GM19467 (cell line): ENCODE data around the gene SLC35G6.
"Not testable (repeated sequence)": the region's sequence is repeated elsewhere in the genome, so short reads cannot be mapped to it uniquely, and the experiment has no call there.

ENCODE experiments used
- ATAC-seq: cut with Tn5 transposase; IDR thresholded peaks from one replicate; pipeline ENCODE4 v1.9.1; 2021; ENCODE audit warnings: mild to moderate bottlenecking, moderate library complexity; ENCODE audit not compliant: unreplicated experiment

SLC35G6 gene

DNA sequence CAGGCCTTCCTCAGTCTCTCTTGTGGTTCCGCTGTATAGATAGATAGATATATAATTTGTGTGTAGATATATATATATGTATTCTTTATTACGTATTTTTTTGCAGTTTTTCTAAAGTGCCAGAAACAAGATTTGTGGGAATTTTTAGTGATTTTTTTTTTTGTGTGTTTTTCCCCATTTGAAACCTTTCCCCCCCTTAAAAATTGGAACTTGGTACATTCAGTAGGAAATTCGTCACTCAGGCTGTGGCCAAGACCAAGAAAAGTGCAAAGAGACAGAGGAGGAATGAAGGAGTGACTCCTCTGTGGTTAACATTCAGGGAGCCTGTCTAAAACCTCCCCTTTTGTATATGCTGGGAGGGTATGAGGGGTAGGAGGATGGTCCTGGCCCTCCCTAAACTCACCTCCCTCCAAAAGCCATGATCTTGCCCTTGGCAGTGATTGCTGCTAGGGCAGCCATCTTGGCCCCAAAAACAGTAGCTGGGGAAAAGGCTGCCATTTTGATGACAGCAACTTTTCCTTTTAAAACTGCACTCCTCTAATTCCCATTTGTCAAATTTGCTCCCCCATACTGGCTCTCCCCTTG, 21.2 kb upstream of the SLC35G6 start:
- no peak for ATAC-seq

DNA sequence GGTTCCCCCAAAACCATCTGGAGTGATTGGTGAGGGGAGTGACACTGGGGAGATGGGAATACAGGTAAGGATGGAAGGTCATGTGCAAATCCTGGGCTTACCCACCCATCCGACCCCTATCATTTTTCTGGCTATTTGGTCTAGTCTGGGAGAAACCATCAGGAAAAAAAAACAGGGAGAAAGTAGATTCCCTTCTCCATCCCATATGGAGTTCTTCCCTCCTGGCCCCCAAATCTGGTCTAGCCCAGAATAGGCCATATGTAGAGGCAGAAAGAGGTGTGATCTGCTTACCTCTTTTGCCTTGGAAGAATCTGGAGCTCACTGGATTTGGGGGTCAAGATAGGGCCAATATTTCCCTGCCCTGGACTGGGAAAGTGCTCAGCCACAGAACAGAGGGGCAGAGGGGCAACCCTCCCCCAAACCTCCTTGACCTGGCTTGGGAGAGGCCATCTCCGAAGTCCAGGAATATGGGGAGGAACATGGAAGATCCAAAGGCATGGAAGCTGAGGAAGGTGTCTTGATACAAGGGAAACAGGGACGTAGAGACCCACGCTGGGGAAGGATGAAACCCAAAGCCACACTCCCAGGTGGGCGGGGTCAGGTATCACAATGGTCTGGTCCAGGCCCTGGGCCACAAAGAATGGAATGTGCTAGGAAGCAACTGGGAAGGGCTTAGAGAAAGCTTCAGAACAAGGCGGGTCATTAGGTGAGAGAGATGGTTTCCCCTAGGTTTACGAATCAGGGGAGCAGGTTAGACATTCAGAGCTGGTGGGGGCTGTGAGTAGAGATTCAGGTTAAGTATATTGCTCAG, 20.2 kb upstream of the SLC35G6 start:
- no peak for ATAC-seq

DNA sequence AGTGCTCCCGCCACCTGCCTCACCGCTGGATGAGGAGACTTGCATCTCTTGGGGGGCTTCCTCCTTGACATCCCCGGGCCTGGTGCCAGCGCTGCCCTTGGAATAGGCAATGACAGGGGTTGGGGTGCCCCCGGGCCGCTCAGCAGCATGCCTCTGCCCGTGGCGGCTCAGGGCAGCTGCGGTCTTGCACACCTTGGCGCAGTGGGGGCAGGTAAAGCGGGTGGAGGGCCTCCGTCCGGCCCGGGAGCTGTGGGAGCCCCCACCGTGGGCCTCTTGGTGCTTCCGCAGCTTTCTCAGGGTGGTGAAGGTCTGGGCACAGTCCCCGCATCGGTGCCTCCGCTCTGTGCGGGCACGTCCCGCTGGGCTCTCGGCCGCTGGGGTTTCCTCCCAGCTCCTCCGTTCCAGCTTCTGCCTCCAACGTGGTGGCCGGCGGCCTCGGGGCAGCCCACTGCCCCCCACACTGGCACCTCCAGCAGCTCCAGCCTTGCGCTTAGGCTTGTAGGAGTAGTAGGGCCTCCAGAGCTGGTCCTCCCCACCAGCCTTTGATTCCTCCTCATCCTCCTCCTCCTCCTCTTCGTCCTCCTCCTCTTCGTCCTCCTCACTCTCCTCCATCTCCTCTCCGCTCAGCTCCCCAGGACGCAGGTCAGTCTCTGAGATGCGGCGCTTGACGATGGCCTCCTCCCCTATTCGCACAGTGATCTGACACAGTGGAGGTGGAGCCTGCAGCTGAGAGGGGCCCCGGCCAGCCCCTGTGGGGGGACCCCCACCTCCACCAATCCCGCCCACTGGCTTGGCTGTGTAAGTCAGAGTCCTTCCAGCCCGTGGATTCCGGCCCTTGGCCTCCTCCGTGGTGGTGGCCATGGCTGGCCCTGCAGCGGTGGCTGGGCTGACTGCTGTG, 18.5 kb upstream of the SLC35G6 start:
- no peak for ATAC-seq

- no peak for ATAC-seq
Measured at GRCh38 chr17:7463372-7463846, 17.8 kb upstream of the SLC35G6 start.

DNA sequence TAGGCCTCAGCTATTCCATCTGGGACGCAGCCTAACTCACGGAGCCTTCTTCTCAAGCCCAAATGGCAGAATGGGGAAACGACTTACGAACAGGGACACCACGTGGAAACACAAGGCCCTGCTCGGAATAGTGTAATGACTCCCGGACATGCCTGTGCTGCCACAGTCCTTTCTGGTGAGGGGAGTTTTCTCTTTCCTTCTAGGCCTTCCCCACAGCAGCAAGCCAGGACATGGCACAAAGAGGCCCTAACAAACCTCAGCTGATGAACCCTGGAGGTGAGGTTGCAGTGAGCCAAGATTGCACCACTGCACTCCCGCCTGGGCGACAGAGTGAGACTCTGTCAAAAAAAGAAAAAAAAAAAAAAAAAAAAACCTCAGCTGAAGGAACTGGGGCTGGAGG, 17.2 kb upstream of the SLC35G6 start:
- no peak for ATAC-seq

- no peak for ATAC-seq
Measured at GRCh38 chr17:7465597-7466275, 15.5 kb upstream of the SLC35G6 start.

DNA sequence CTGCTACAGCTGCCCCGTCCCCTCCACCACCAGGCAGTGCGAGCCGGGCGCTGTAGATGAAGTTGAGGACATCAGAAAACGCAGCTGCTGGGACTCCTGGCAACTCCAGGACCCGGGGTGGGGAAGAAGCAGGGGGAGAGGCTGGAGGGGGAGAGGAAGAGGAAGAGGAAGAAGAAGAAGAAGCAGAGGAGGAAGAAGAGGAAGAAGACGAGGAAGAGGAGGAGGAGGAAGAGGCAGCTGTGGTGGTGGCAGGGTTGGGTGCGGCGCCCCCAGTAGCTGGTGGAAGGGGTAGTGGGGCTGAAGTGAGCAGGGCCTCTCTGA, 15.0 kb upstream of the SLC35G6 start:
- no peak for ATAC-seq

DNA sequence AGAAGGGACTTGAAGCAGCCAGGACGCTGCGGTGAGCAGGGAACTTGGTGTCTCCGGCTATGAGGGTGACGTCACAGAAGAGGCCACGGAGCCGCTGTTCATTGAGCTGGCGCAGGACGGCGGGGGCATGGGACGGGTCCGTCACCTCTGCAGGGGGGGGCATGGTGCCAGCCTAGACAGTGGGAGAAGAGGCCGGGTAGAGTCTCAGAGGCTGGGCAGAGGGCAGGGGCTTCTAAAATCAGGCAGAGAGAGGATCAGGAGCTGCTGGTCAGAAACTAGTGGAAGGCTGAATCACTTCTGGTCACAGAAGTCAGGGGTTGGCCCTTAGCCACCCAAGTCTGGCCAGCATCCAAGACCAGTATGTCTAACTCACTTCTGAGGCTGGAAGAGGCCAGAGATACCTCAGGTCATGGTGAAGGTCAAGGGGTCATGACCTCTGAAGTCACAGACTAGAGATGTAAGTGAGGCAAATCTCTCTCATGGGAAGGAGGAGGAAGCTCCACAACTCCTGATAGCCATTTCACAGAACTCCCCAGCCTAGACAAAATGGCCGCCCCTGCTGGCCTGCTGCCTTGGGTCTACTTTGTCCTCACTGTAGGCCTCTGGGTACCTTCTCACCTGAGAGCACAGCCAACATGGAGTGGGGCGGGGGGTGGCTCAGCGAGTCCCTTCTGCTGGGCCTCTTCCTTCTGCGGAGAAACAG, 14.5 kb upstream of the SLC35G6 start:
- ATAC-seq = no peak

GRCh38 chr17:7467498-7467897, 13.7 kb upstream of the SLC35G6 start:
- ATAC-seq = no peak

DNA sequence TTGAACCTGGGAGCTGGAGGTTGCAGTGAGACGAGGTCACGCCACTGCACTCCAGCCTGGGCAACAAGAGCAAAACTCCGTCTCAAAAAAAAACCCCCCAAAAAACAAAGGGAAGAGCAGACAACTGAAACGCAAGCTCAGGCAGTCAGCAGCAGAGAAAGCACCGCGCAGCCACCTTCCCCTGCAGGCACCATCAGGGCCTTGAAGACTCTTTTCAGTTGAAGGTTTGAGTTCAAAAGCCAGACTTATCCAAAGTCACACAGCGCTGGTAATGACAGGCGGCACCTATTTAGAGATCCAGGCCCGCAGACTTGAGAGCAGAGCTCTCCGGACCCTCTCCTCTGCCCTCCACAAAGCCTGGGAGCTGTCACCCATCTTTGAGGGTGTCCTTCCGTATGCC, 13.0 kb upstream of the SLC35G6 start:
- ATAC-seq = no peak

DNA sequence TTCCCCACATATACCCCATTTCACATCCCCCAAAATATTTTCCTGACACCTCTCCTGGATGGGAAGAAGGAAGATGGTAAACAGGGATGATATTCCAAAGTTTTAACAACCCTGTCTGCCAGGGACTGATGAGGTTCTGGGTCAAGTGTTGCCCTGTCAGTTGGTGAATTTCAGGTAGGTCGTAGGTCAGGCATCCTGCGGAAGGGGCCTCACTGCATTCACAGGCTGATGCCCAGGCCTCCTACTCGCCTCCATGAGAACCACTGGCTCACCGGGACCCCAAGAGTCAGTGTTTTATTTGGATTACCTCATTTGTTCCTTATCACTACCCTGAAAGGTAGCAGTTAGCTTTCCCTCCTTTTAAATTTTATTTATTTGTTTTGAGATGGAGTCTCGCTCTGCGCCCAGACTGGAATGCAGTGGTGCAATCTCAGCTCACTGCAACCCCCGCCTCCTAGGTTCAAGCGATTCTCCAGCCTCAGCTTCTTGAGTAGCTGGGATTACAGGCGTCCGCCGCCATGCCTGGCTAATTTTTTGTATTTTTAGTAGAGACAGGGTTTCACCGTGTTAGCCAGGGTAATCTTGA, 12.3 kb upstream of the SLC35G6 start:
- no peak for ATAC-seq

GRCh38 chr17:7469843-7470242, 11.4 kb upstream of the SLC35G6 start:
- not testable (repeated sequence) for ATAC-seq

- not testable (repeated sequence) for ATAC-seq
Measured at GRCh38 chr17:7470457-7470973, 10.7 kb upstream of the SLC35G6 start.

DNA sequence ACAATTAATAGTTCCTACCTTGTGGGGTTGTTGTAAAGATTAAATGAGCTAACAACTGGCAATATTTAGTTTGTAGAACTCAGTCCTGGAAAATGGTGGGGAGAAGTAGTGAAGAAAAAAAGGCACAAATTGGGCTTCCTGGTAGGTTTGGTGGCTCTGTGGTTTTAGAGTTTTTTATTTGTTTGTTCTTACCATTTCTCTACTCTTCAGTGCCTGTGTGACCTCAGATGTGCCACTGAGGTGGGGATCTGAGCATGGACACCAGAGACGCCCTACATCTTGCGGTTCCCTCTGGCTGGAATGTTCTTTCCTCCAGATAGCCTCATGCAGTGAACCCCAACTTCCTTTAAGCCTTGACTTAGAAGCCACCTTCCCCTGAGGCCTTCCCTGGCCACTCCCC, 9.5 kb upstream of the SLC35G6 start:
- no peak for ATAC-seq

DNA sequence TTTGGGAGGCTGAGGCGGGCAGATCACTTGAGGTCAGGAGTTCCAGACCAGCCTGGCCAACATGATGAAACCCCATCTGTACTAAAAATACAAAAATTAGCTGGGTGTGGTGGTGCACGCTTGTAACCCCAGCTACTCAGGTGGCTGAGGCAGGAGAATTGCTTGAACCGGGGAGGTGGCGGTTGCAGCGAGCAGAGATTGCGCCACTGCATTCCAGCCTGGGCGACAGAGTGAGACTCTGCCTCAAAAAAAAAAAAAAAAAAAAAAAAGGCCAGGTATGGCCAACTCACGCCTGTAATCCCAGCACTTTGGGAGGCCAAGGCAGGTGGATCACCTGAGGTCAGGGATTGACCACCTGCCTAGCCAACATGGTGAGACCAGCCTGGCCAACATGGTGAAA, 6.5 kb upstream of the SLC35G6 start:
- ATAC-seq = not testable (repeated sequence)

- ATAC-seq = no peak
Measured at GRCh38 chr17:7475764-7476422, 5.4 kb upstream of the SLC35G6 start.

DNA sequence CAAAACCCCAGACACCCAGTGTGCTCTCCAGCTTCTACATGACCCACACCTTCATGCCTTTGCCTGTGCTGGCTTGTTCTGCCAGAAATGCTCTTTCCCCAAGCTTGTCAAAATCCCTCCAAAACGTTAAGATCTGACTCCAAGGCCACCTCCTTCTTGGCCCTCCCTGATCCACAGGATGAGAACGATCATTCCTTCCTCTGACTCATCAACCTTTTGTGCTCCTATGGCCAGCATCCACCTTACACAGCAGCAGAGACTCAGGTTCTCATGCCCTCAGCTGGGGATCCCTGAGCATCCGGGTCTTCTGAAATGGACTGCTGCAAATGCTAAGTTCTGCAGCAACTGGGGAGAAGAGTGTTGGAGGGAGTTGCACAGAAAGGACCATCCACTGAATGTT, 4.8 kb upstream of the SLC35G6 start:
- ATAC-seq = no peak

DNA sequence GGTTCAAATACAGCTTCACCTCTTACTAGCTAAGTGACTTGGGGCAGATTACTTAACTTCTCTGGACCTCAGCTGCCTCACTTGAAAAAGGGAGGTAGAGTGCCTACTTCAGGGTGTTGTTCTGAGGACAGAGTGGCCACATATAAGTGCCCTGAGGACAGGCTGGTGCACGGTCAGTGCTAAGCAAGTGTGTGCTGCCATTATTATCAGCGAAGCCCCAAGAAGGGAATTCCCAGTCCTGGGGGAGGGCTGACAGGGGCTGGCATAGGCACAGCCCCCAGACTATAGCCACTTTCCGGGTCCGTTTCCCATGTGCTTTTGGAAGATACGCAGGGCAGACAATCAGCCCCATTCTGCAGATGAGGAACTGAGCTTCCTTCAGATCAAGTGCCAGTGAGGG, 4.3 kb upstream of the SLC35G6 start:
- ATAC-seq = no peak
